IMR-90 (cell line): ENCODE measurements around the gene TRIM44. TPM values are rescaled to one million over a fixed set of nuclear protein-coding genes. Genes with fewer than 3 reads are reported as not detected.

Experiments used
- ATAC-seq: fragments of 200-7000 bp; cut with Tn5 transposase; 2 replicates; pipeline ENCODE4 v1.9.1; 2020; ENCODE audit warnings: low read depth, mild to moderate bottlenecking, moderate library complexity
- BruUV-seq: library from RNA; stranded (reverse); fragments of 400-500 nt; replicated peaks from 2 replicates; lab custom pipeline; 2021; lab: Mats Ljungman, UMichigan
- CTCF ChIA-PET: fragments of 300-600 bp; formaldehyde crosslinking; extraction: SDS; loops from one replicate; lab custom pipeline; 2021; ENCODE audit warnings: antibody characterized with exemption; lab: Yijun Ruan, JAX
- POLR2A ChIA-PET: fragments of 300-600 bp; sonication (Branson Sonifier 250); formaldehyde crosslinking; loops from one replicate; lab custom pipeline; 2022; ENCODE audit warnings: antibody characterized with exemption; ENCODE audit not compliant: unreplicated experiment; lab: Charles Lee
- DNase-seq: peaks from one replicate; pipeline ENCODE4 v3.0.0; 2013
- H2AFZ ChIP-seq: replicated peaks from 2 replicates; pipeline ENCODE3; 2013; ENCODE audit warnings: low read length, mild to moderate bottlenecking; ENCODE audit not compliant: poor library complexity
- H2AK5ac ChIP-seq: 2 replicates; pipeline ENCODE4 v1.6.1; 2013; ENCODE audit warnings: low read depth, low read length, inconsistent platforms
- H2AK9ac ChIP-seq: replicated peaks from 2 replicates; pipeline ENCODE3; 2013; ENCODE audit warnings: mild to moderate bottlenecking, low read depth, low read length, moderate library complexity; ENCODE audit not compliant: poor library complexity
- H2BK120ac ChIP-seq: 2 replicates; pipeline ENCODE4 v1.6.1; 2013; ENCODE audit warnings: low read depth, low read length, inconsistent platforms
- H2BK15ac ChIP-seq: 3 replicates; pipeline ENCODE4 v1.6.1; 2013; ENCODE audit warnings: low read depth, low read length, inconsistent platforms
- H2BK20ac ChIP-seq: 2 replicates; pipeline ENCODE4 v1.6.1; 2013; ENCODE audit warnings: low read depth, mild to moderate bottlenecking, inconsistent platforms, low read length, moderate library complexity
- H2BK5ac ChIP-seq: 2 replicates; pipeline ENCODE4 v1.6.1; 2013; ENCODE audit warnings: mild to moderate bottlenecking, low read depth, low read length, inconsistent platforms; ENCODE audit not compliant: poor library complexity, severe bottlenecking
- H3K14ac ChIP-seq: replicated peaks from 2 replicates; pipeline ENCODE4 v1.6.1; 2013; ENCODE audit warnings: low read depth, low read length, inconsistent platforms
- H3K18ac ChIP-seq: 2 replicates; pipeline ENCODE4 v1.6.1; 2013; ENCODE audit warnings: low read depth, low read length, control low read depth
- H3K23ac ChIP-seq: 2 replicates; pipeline ENCODE4 v1.6.1; 2013; ENCODE audit warnings: low read depth, low read length, inconsistent platforms
- H3K27ac ChIP-seq: 2 replicates; pipeline ENCODE4 v1.5.1; 2013; ENCODE audit warnings: mild to moderate bottlenecking, control low read depth, low read length; ENCODE audit not compliant: insufficient read depth
- H3K27me3 ChIP-seq: 2 replicates; pipeline ENCODE4 v1.6.1; 2013; ENCODE audit warnings: low read length; ENCODE audit not compliant: control insufficient read depth, insufficient read depth
- H3K36me3 ChIP-seq: 2 replicates; pipeline ENCODE4 v1.6.1; 2013; ENCODE audit warnings: low read length, mixed read lengths; ENCODE audit not compliant: control insufficient read depth, insufficient read depth
- H3K4ac ChIP-seq: 2 replicates; pipeline ENCODE4 v1.6.1; 2013; ENCODE audit warnings: low read depth, low read length, inconsistent platforms
- H3K4me1 ChIP-seq: 2 replicates; pipeline ENCODE4 v1.6.1; 2013; ENCODE audit warnings: low read length, mixed read lengths; ENCODE audit not compliant: control insufficient read depth, insufficient read depth
- H3K4me2 ChIP-seq: 2 replicates; pipeline ENCODE4 v1.6.1; 2013; ENCODE audit warnings: low read depth, mild to moderate bottlenecking, control low read depth, low read length, moderate library complexity
- H3K4me3 ChIP-seq: 2 replicates; pipeline ENCODE4 v1.5.1; 2013; ENCODE audit warnings: low read depth, mild to moderate bottlenecking, control low read depth, low read length, moderate library complexity; ENCODE audit not compliant: insufficient read depth
- H3K56ac ChIP-seq: 2 replicates; pipeline ENCODE4 v1.6.1; 2013; ENCODE audit warnings: low read length, inconsistent platforms; ENCODE audit not compliant: insufficient read depth; ENCODE audit errors: extremely low read depth
- H3K79me1 ChIP-seq, 2 experiments: 2 replicates each; pipeline ENCODE4 v1.6.1; 2013; ENCODE audit warnings: low read length in 2 of 2, inconsistent platforms in 1 of 2, low read depth in 1 of 2
- H3K9ac ChIP-seq: 2 replicates; pipeline ENCODE4 v1.6.1; 2013; ENCODE audit warnings: low read depth, low read length, control low read depth
- H3K9me1 ChIP-seq: 2 replicates; pipeline ENCODE4 v1.6.1; 2013; ENCODE audit warnings: low read length, inconsistent platforms; ENCODE audit not compliant: insufficient read depth
- H3K9me3 ChIP-seq: 2 replicates; pipeline ENCODE4 v1.6.1; 2013; ENCODE audit warnings: low read length; ENCODE audit not compliant: control insufficient read depth, insufficient read depth
- H4K20me1 ChIP-seq: 2 replicates; pipeline ENCODE4 v1.6.1; 2013; ENCODE audit warnings: low read length, inconsistent platforms; ENCODE audit not compliant: insufficient read depth
- H4K5ac ChIP-seq: 2 replicates; pipeline ENCODE4 v1.6.1; 2013; ENCODE audit warnings: mild to moderate bottlenecking, low read depth, low read length, control low read depth
- H4K8ac ChIP-seq, 2 experiments: 2 replicates each; pipeline ENCODE4 v1.6.1; 2013; ENCODE audit warnings: low read depth in 2 of 2, low read length in 2 of 2, control low read depth in 1 of 2, inconsistent platforms in 1 of 2
- H4K91ac ChIP-seq: 2 replicates; pipeline ENCODE4 v1.6.1; 2013; ENCODE audit warnings: low read depth, low read length, inconsistent platforms; ENCODE audit not compliant: insufficient read depth
- BHLHE40 ChIP-seq: fragments of 150-350 bp; IDR thresholded peaks from 2 replicates; pipeline ENCODE4 v1.6.1; 2016; ENCODE audit warnings: mild to moderate bottlenecking, low read depth, low read length
- CEBPB ChIP-seq: IDR thresholded peaks from 2 replicates; pipeline ENCODE4 v1.6.1; 2012; ENCODE audit warnings: low read depth, low read length, improper control_type of control experiment
- CHD1 ChIP-seq: IDR thresholded peaks from 2 replicates; pipeline ENCODE4 v1.6.1; 2012; ENCODE audit warnings: low read depth, low read length, improper control_type of control experiment
- FOS ChIP-seq: fragments of 150-350 bp; IDR thresholded peaks from 2 replicates; pipeline ENCODE4 v1.6.1; 2016; ENCODE audit warnings: low read depth, low read length
- MAFK ChIP-seq: IDR thresholded peaks from 2 replicates; pipeline ENCODE4 v1.6.1; 2012; ENCODE audit warnings: low read depth, low read length, improper control_type of control experiment
- MAZ ChIP-seq: IDR thresholded peaks from 2 replicates; pipeline ENCODE4 v1.6.1; 2012; ENCODE audit warnings: low read depth, mild to moderate bottlenecking, low read length, improper control_type of control experiment, moderate library complexity, borderline replicate concordance
- MXI1 ChIP-seq: IDR thresholded peaks from 2 replicates; pipeline ENCODE4 v1.6.1; 2012; ENCODE audit warnings: low read depth, mild to moderate bottlenecking, low read length, moderate library complexity, borderline replicate concordance
- NFE2L2 ChIP-seq: fragments of 150-350 bp; IDR thresholded peaks from 2 replicates; pipeline ENCODE4 v1.6.1; 2016; ENCODE audit warnings: low read depth, mild to moderate bottlenecking, low read length
- POLR2A ChIP-seq: IDR thresholded peaks from 2 replicates; pipeline ENCODE4 v1.6.1; 2012; ENCODE audit warnings: mild to moderate bottlenecking, low read depth, low read length
- RAD21 ChIP-seq: IDR thresholded peaks from 2 replicates; pipeline ENCODE4 v1.6.1; 2012; ENCODE audit warnings: low read length, improper control_type of control experiment
- RCOR1 ChIP-seq: IDR thresholded peaks from 2 replicates; pipeline ENCODE4 v1.6.1; 2012; ENCODE audit warnings: mild to moderate bottlenecking, low read length, improper control_type of control experiment; ENCODE audit not compliant: insufficient replicate concordance
- RFX5 ChIP-seq: IDR thresholded peaks from 2 replicates; pipeline ENCODE4 v1.8.0; 2012; ENCODE audit warnings: low read depth, mild to moderate bottlenecking, low read length, moderate library complexity
- SMC3 ChIP-seq: fragments of 150-350 bp; IDR thresholded peaks from 2 replicates; pipeline ENCODE4 v1.6.1; 2016; ENCODE audit warnings: low read depth, mild to moderate bottlenecking, antibody characterized with exemption, low read length, moderate library complexity
- WGBS, 2 experiments: methylation state at CpG; one replicate each; pipeline versions ENCODE4 v1.1.5 to v1.1.7; 2013; ENCODE audit warnings: missing lambda C conversion rate in 2 of 2; ENCODE audit not compliant: insufficient read length in 1 of 2; ENCODE audit errors: extremely low coverage in 2 of 2; 5-methylcytosine and 5-hydroxymethylcytosine counted together
- dilution Hi-C: fragments of 300-500 bp; cut with HindIII; formaldehyde crosslinking; loops from one replicate; pipeline ENCODE4 v1.14.3; 2018; ENCODE audit warnings: low sequenced_read_pairs; ENCODE audit not compliant: unreplicated experiment
- in situ Hi-C: fragments of 300-500 bp; cut with MboI; formaldehyde crosslinking; loops from 3 replicates; pipeline ENCODE4 v1.14.3; 2019; ENCODE audit warnings: low sequenced_read_pairs, inconsistent platforms, mixed read lengths
- intact Hi-C: fragments of 100-400 bp; cut with micrococcal nuclease; formaldehyde crosslinking; loops from 2 replicates; pipeline ENCODE4 v1.10.0; 2022
- polyA plus RNA-seq, 3 experiments: library from polyadenylated mRNA; depleted of rRNA; stranded (reverse); fragments of >200 nt; gene quantifications; 2 replicates each; pipeline ENCODE4 v1.2.3, GENCODE V29; 2012; ENCODE audit warnings: low replicate concordance in 1 of 3
- total RNA-seq: library from RNA; depleted of rRNA; stranded (reverse); fragments of >200 nt; gene quantifications from 2 replicates; pipeline ENCODE4 v1.2.3, GENCODE V29; 2012
- TF ChIP-seq, protein P1 (sequence below): fragments of 150-350 bp; IDR thresholded peaks from 2 replicates; pipeline ENCODE4 v1.6.1; 2016; ENCODE audit warnings: low read depth, mild to moderate bottlenecking, low read length, moderate library complexity, borderline replicate concordance
- TF ChIP-seq, protein P2 (sequence below): conservative IDR thresholded peaks from 2 replicates; pipeline ENCODE4 v1.5.1; 2012; ENCODE audit warnings: mild to moderate bottlenecking, low read depth, low read length, improper control_type of control experiment
- TF ChIP-seq, protein P3 (sequence below): fragments of 150-350 bp; IDR thresholded peaks from 2 replicates; pipeline ENCODE4 v1.6.1; 2017; ENCODE audit warnings: mild to moderate bottlenecking, antibody characterized with exemption, low read length, low read depth

Gene TRIM44
- total and polyA plus RNA-seq, 2 of the 4 experiments (the other 2 are of a cell fraction) = 50.7 to 104 TPM

DNA sequence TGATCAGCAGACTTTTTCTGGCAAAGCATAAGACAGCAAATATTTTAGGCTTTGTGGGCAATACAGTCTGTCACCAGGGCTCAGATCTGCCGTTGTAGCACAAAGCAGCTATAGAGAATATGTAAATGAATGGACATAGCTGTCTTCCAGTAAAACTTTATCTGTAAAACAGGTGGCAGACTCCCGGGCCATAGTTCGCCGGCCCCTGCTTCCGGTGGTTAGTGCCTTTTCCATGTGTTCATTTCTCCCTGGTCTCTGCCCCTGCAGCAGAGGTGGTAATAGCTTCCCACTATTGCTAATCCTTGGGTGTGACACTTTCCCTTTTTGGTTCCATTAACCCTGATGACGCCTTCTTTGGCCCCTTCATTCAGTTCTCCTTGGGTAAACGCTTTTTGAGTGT is 187.6 kb downstream of the TRIM44 start:
- no peaks in the 10 kb centered on the region for H4K20me1 ChIP-seq
- no peak overlapping the region for H3K56ac ChIP-seq
- no peak overlapping the region for H3K27ac ChIP-seq
- no peak overlapping the region for H4K5ac ChIP-seq
- H2BK20ac ChIP-seq = no peak overlapping the region
- no peak overlapping the region for H3K9ac ChIP-seq
- H4K8ac ChIP-seq = no peak overlapping the region
- ChIA-PET POLR2A (no interaction called here), CTCF (interaction anchor here (0.6 kb wide), 1 partner anchor 189 kb away, joined by 3 read pairs; no protein-coding TSS in a partner anchor)
- DNase-seq = no peak
- no peak for ATAC-seq
- H3K4me2 ChIP-seq = no peak overlapping the region
- in situ Hi-C loops (no loop called here), intact Hi-C loops (no loop called here), dilution Hi-C loops (no loop called here)
- H2AK9ac ChIP-seq = no peak overlapping the region
- no peaks in the 10 kb centered on the region for H3K9me3 ChIP-seq
- H3K23ac ChIP-seq = no peak overlapping the region
- TF ChIP-seq MAZ (no peak), MXI1 (no peak), CEBPB (no peak), RFX5 (no peak), MAFK (no peak), NFE2L2 (no peak), SMC3 (no peak), RAD21 (no peak), RCOR1 (no peak), CHD1 (no peak), POLR2A (no peak), FOS (no peak), BHLHE40 (no peak)
- TF ChIP-seq, protein P1, sequence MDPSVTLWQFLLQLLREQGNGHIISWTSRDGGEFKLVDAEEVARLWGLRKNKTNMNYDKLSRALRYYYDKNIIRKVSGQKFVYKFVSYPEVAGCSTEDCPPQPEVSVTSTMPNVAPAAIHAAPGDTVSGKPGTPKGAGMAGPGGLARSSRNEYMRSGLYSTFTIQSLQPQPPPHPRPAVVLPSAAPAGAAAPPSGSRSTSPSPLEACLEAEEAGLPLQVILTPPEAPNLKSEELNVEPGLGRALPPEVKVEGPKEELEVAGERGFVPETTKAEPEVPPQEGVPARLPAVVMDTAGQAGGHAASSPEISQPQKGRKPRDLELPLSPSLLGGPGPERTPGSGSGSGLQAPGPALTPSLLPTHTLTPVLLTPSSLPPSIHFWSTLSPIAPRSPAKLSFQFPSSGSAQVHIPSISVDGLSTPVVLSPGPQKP = no peak
- TF ChIP-seq, protein P2, sequence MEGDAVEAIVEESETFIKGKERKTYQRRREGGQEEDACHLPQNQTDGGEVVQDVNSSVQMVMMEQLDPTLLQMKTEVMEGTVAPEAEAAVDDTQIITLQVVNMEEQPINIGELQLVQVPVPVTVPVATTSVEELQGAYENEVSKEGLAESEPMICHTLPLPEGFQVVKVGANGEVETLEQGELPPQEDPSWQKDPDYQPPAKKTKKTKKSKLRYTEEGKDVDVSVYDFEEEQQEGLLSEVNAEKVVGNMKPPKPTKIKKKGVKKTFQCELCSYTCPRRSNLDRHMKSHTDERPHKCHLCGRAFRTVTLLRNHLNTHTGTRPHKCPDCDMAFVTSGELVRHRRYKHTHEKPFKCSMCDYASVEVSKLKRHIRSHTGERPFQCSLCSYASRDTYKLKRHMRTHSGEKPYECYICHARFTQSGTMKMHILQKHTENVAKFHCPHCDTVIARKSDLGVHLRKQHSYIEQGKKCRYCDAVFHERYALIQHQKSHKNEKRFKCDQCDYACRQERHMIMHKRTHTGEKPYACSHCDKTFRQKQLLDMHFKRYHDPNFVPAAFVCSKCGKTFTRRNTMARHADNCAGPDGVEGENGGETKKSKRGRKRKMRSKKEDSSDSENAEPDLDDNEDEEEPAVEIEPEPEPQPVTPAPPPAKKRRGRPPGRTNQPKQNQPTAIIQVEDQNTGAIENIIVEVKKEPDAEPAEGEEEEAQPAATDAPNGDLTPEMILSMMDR = no peak
- TF ChIP-seq, protein P3, sequence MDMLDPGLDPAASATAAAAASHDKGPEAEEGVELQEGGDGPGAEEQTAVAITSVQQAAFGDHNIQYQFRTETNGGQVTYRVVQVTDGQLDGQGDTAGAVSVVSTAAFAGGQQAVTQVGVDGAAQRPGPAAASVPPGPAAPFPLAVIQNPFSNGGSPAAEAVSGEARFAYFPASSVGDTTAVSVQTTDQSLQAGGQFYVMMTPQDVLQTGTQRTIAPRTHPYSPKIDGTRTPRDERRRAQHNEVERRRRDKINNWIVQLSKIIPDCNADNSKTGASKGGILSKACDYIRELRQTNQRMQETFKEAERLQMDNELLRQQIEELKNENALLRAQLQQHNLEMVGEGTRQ = no peak
- H3K18ac ChIP-seq = no peak overlapping the region
- H3K79me1 ChIP-seq = no peaks in the 10 kb centered on the region
- H2BK5ac ChIP-seq = no peak overlapping the region
- H2AK5ac ChIP-seq = no peak overlapping the region
- no peak overlapping the region for H4K91ac ChIP-seq
- H2BK120ac ChIP-seq = no peak overlapping the region
- H3K36me3 ChIP-seq = no peaks in the 10 kb centered on the region
- H2BK15ac ChIP-seq = no peak overlapping the region
- no peak overlapping the region for H3K4me3 ChIP-seq
- BruUV-seq = no TSS peak
- H3K4me1 ChIP-seq = no peaks in the 10 kb centered on the region
- no peak overlapping the region for H3K4ac ChIP-seq
- H2AFZ ChIP-seq = no peak overlapping the region
- no peaks in the 10 kb centered on the region for H3K9me1 ChIP-seq
- 60% methylated on average over 1 of the region's 7 CpGs; no CpG with 5 or more reads in 1 of the 2 experiments for WGBS, 2 experiments
- H3K14ac ChIP-seq = no peak overlapping the region
- H3K27me3 ChIP-seq = peaks cover 43% of the 10 kb centered on the region
